GM18505 (cell line): ENCODE measurements around the gene HOXA3.

Experiments
- ATAC-seq: cut with Tn5 transposase; IDR thresholded peaks from one replicate; pipeline ENCODE4 v1.9.1; 2021; ENCODE audit not compliant: unreplicated experiment
- POLR2A ChIP-seq: IDR thresholded peaks from 4 replicates; pipeline ENCODE4 v1.6.1; 2011; ENCODE audit warnings: borderline replicate concordance; ENCODE audit not compliant: insufficient read depth, insufficient read length; ENCODE audit errors: extremely low read depth

Gene HOXA3

DNA sequence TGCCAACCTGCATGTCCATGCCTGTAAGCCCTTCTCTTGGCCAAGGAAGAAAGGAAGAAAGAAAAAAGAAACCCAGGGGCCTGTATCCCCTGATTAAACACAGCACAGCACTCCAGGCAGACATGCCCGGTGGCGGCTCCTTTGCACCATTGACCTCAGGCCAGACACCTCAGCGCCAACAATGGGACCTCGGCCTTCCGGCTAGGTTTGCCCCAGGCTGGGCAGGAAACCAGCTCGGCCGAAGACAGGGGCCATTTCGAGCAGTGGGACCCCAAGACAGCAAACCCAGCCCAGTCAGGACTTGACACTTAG lies 18.9 kb upstream of the HOXA3 start:
- ATAC-seq = no peak
- TF ChIP-seq POLR2A = no peak

DNA sequence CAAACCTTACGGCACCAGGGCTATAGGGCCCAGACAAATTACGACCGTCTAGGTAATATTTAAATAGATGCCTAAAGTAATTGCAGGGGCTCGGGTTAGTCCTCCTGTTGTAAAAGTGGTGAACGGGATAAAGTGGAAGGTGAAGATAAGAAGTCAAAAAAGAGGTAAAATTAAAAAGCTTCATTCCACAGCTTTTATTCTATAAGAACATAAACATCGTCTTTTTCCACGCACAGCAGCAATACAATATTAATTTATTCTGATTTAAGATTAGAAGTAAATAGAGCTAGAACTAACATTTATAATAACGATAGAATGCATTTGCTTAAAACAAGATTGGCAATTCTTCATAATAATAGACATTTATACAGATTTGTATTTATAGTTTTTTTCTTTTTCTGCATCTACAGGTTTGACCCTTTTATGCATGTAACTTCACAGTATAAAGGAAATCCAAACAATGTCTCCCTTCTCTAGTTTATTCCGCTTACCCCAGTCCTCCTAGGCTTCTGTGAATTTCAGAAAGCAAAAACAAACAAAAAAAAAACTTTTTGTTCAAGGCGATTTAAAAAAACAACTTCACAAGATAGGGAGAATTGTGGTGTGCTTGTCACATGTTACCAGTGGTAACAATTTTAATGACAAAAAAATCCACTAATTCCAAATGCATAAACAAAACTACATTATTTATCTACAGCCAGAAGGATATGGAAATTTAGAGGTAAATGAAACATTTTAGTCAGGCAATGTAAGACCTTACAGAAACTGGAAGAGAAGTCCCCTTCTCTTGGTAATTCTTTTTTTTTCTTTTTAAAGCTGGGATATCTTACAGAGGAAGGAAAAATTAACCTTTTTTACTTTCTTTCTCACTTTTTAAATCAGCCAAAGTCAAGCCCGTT lies 18.3 kb upstream of the HOXA3 start:
- ATAC-seq = no peak
- TF ChIP-seq POLR2A = no peak

DNA sequence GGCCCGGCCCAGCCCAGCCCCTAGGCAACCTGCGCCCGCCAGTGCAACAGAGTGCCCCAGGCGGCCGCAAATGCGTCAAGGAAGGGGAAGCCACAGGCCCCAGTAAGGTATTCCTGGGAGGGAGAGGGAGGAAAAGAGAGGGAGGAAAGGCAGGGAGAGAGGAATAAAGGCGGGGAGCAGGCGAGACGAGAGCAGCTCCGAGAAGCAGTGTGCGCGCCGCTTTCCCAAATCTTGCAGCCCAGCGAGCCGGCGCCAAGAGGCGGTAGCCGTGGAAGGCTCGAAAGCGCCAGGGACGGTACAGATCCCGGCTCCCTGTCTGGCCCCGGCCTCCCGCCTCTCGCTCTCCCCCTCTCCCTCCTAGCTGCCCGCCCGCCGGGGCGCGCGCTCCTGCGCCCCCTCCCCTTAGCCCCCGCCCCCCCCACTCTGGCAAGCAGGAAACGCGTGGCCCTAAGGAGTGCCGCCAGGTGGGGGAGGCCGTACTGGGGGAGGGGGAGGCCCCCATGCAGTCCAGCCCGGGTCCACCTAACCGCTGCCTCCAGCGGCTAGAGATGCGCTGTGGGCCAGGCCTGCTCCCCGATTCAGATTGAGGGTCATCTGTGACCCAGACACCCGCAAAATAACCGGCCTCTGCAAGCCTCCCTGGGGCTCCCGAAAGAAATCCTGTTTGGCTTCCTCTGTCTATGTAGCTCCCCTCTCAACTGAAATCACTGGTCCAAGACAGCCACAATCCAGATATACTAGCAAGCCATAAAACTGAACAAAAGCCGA lies 17.5 kb upstream of the HOXA3 start:
- TF ChIP-seq POLR2A = no peak
- no peak for ATAC-seq

- ATAC-seq = no peak
- no peak for TF ChIP-seq POLR2A
Observed at GRCh38 chr7:27168265-27168947, 16.0 kb upstream of the HOXA3 start.

- TF ChIP-seq POLR2A = no peak
- ATAC-seq = no peak
Observed at GRCh38 chr7:27167916-27168264, 15.5 kb upstream of the HOXA3 start.

- TF ChIP-seq POLR2A = no peak
- ATAC-seq = no peak
Observed at GRCh38 chr7:27166531-27167505, 14.4 kb upstream of the HOXA3 start.

GRCh38 chr7:27165996-27166530 lies 13.7 kb upstream of the HOXA3 start:
- no peak for TF ChIP-seq POLR2A

DNA sequence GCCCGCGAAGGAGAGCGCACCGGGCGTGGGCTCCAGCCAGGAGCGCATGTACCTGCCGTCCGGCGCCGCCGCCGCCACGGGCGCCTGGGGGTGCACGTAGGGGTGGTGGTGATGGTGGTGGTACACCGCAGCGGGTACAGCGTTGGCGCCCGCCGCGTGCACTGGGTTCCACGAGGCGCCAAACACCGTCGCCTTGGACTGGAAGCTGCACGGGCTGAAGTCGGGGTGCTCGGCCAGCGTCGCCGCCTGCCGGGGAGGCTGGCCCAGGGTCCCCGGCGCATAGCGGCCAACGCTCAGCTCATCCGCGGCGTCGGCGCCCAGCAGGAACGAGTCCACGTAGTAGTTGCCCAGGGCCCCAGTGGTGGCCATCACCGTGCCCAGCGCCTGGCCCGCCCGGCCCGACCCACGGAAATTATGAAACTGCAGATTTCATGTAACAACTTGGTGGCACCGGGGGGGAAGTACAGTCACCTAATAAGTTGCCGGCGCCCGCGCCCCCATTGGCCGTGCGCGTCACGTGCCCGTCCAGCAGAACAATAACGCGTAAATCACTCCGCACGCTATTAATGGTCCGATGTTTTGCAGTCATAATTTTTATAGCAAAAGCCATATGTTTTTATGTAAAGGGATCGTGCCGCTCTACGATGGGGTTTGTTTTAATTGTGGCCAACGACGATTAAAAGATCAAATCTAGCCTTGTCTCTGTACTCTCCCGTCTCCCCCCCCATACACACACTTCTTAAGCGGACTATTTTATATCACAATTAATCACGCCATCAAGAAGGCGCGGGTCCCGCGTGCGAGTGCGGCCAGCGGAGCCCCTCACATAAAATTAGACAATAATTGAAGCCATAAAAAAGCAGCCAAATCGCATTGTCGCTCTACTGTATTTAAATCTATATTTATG lies 13.0 kb upstream of the HOXA3 start, which contains the start of gene HOXA9:
Gene HOXA9 (minus strand): TSS at position 449 of the 907 bp plus-strand sequence. CDS start 80 bp downstream, at position 369.
- ATAC-seq = no peak
- no peak for TF ChIP-seq POLR2A

More at GRCh38 chr7:27165996-27166530, 13.7 kb upstream of the HOXA3 start:
- ATAC-seq = no peak

DNA sequence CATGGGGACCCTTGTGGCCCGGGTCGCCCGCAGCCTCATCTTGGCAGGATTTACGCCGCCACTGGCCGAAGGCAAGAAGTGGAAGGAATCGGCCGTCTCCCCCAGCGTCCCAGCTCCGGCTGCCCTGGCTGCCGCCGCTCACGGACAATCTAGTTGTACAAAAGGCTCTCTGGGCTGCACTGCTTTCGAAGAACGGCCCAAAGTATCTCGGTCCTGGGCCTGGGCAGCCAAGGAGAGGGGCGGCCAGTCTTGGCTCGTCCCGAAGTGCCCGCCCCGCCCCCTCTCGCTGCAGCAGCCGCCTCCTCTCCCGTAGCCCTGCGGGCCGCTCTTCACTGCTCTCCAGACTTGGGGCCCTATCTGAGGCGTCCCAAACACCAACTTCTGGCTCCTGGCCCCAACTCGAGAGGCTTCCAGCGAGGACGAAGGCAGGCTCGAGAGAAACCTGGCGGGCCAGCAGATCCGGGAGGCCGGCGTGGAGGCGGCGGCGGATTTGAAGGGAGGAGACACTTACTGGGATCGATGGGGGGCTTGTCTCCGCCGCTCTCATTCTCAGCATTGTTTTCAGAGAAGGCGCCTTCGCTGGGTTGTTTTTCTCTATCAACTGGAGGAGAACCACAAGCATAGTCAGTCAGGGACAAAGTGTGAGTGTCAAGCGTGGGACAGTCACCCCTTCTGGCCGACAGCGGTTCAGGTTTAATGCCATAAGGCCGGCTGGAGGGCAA lies 12.1 kb upstream of the HOXA3 start:
- TF ChIP-seq POLR2A = no peak
- ATAC-seq = no peak

DNA sequence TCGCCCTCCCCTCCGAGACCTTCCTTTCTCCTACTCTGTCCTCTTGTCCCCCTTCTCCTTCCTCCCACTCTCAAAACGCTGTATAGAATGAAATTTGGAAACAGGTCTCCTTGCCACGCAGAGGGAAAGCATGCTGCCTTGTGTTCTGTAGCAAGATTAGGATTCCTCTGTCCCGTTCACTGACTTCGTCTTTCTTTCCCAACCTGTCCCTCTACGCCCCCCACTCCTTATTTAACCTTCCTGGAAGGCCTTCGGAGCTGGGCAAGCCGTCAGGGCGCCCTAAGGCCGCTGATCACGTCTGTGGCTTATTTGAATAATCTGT lies 11.6 kb upstream of the HOXA3 start:
- TF ChIP-seq POLR2A = no peak
- no peak for ATAC-seq
